B cell (primary cell): ENCODE results near the gene HTRA2. TPM values are rescaled to one million over a fixed set of nuclear protein-coding genes. Genes with fewer than 3 reads are reported as not detected.

ENCODE experiments used
- ATAC-seq: fragments of 200-7000 bp; cut with Tn5 transposase; one replicate; pipeline ENCODE4 v1.10.0; 2021; ENCODE audit warnings: low read depth, mild to moderate bottlenecking, moderate number of reproducible peaks, moderate library complexity
- CTCF ChIA-PET: fragments of 350-600 bp; sonication (Branson Sonifier 250); formaldehyde crosslinking; loops from one replicate; lab custom pipeline; 2021; ENCODE audit warnings: antibody characterized with exemption, inconsistent platforms; lab: Charles Lee
- POLR2A ChIA-PET: fragments of 350-600 bp; sonication (Branson Sonifier 250); formaldehyde crosslinking; loops from one replicate; lab custom pipeline; 2021; ENCODE audit warnings: antibody characterized with exemption; lab: Charles Lee
- DNase-seq: peaks from one replicate; pipeline ENCODE4 v3.0.0; 2013
- H2AFZ ChIP-seq: 2 replicates; pipeline ENCODE4 v1.6.1; 2012; ENCODE audit warnings: mild to moderate bottlenecking, low read depth, low read length; ENCODE audit not compliant: insufficient read depth, poor library complexity, severe bottlenecking
- H3K27ac ChIP-seq, 2 donors: 1 replicate in 1 of 2; 2 replicates in 1 of 2; pipeline ENCODE4 v1.5.1; 2012 to 2013; ENCODE audit warnings: low read length in 2 of 2, mild to moderate bottlenecking in 2 of 2, moderate library complexity in 1 of 2
- H3K27me3 ChIP-seq, 4 experiments: fragments of 200-600 bp in 1 of 4; sonication (generic) in 1 of 4; replicated peaks in 1 of 4; 1 replicate in 2 of 4; 2 replicates in 2 of 4; pipeline versions ENCODE4 v1.6.1 to v1.7.0; 2013 to 2016; ENCODE audit warnings: low read length in 3 of 4, mild to moderate bottlenecking in 2 of 4, mixed read lengths in 1 of 4, moderate library complexity in 1 of 4; ENCODE audit not compliant: insufficient read depth in 4 of 4, control insufficient read depth in 3 of 4; ENCODE audit errors: control extremely low read depth in 1 of 4
- H3K36me3 ChIP-seq, 2 experiments: replicated peaks in 1 of 2; 1 replicate in 1 of 2; 2 replicates in 1 of 2; pipeline versions ENCODE4 v1.6.1 to v1.7.1; 2013; ENCODE audit warnings: low read length in 1 of 2; ENCODE audit not compliant: insufficient read depth in 2 of 2, control insufficient read depth in 1 of 2; ENCODE audit errors: control extremely low read depth in 1 of 2, extremely low read depth in 1 of 2
- H3K4me1 ChIP-seq, 2 donors: fragments of 200-600 bp in 1 of 2; sonication (generic) in 1 of 2; 1 replicate in 1 of 2; 2 replicates in 1 of 2; pipeline versions ENCODE4 v1.5.1 to v1.6.1; 2013 to 2017; ENCODE audit warnings: low read length in 2 of 2; ENCODE audit not compliant: control insufficient read depth in 2 of 2, insufficient read depth in 2 of 2
- H3K4me2 ChIP-seq: replicated peaks from 2 replicates; pipeline ENCODE3; 2012; ENCODE audit warnings: mild to moderate bottlenecking, low read depth, low read length; ENCODE audit not compliant: poor library complexity, severe bottlenecking
- H3K4me3 ChIP-seq, 5 experiments: fragments of 200-600 bp in 1 of 5; sonication (generic) in 1 of 5; 1 replicate in 3 of 5; 2 replicates in 2 of 5; pipeline versions ENCODE4 v1.5.1 to v1.7.0; 2011 to 2016; ENCODE audit warnings: low read length in 4 of 5, mild to moderate bottlenecking in 4 of 5, low read depth in 2 of 5, control low read depth in 1 of 5, moderate library complexity in 1 of 5; ENCODE audit not compliant: insufficient read depth in 1 of 5; ENCODE audit errors: control extremely low read depth in 1 of 5, extremely low read depth in 1 of 5
- H3K79me2 ChIP-seq: fragments of 200-600 bp; sonication (generic); one replicate; pipeline ENCODE4 v1.6.0; 2016; ENCODE audit warnings: low read length; ENCODE audit not compliant: control insufficient read depth, insufficient read depth
- H3K9ac ChIP-seq: fragments of 200-600 bp; sonication (generic); 2 replicates; pipeline ENCODE4 v1.6.1; 2017; ENCODE audit warnings: mild to moderate bottlenecking, low read length, moderate library complexity
- H3K9me3 ChIP-seq, 3 donors: one replicate each; pipeline versions ENCODE4 v1.6.1 to v1.7.1; 2013; ENCODE audit warnings: low read length in 2 of 3; ENCODE audit not compliant: control insufficient read depth in 2 of 3, insufficient read depth in 1 of 3; ENCODE audit errors: control extremely low read depth in 1 of 3
- H4K20me1 ChIP-seq: 2 replicates; pipeline ENCODE4 v1.6.0; 2012; ENCODE audit warnings: mild to moderate bottlenecking, low read length; ENCODE audit not compliant: insufficient read depth, control insufficient read depth, poor library complexity, severe bottlenecking
- H3K27ac Mint-ChIP-seq: one replicate; pipeline ENCODE4 v1.8.0; 2021; ENCODE audit warnings: mixed read lengths
- H3K27me3 Mint-ChIP-seq: one replicate; pipeline ENCODE4 v1.8.0; 2021; ENCODE audit warnings: mixed read lengths
- H3K4me1 Mint-ChIP-seq: one replicate; pipeline ENCODE4 v1.8.0; 2021; ENCODE audit warnings: mixed read lengths
- H3K4me3 Mint-ChIP-seq: one replicate; pipeline ENCODE4 v1.8.0; 2021; ENCODE audit warnings: mixed read lengths
- H3K9me3 Mint-ChIP-seq: one replicate; pipeline ENCODE4 v1.8.0; 2022; ENCODE audit warnings: mixed read lengths; ENCODE audit not compliant: insufficient read depth
- CTCF ChIP-seq: fragments of 200-600 bp; IDR thresholded peaks from one replicate; pipeline ENCODE4 v1.8.0; 2022; ENCODE audit warnings: antibody characterized with exemption, mild to moderate bottlenecking
- EZH2 ChIP-seq: IDR thresholded peaks from 2 replicates; pipeline ENCODE4 v1.6.1; 2012; ENCODE audit warnings: borderline replicate concordance, low read depth, mild to moderate bottlenecking, moderate library complexity, low read length; ENCODE audit not compliant: insufficient read depth, poor library complexity, severe bottlenecking
- WGBS: methylation state at CpG from one replicate; pipeline ENCODE4 v1.1.5; 2013; ENCODE audit warnings: missing lambda C conversion rate; ENCODE audit not compliant: insufficient coverage; 5-methylcytosine and 5-hydroxymethylcytosine counted together
- intact Hi-C: fragments of 100-400 bp; cut with micrococcal nuclease; formaldehyde crosslinking; loops from one replicate; pipeline ENCODE4 v1.10.0; 2022
- polyA plus RNA-seq: library from polyadenylated mRNA; depleted of rRNA; stranded (reverse); fragments of >200 nt; gene quantifications from 2 replicates; pipeline ENCODE4 v1.2.3, GENCODE V29; 2012
- total RNA-seq, 2 donors: library from RNA; stranded (reverse); fragments of 120-200 nt in 1 of 2; gene quantifications; 1 replicate in 1 of 2; 2 replicates in 1 of 2; pipeline versions ENCODE4 v1.2.3 to v1.2.4, GENCODE V29; 2013 to 2022

The HTRA2 gene
- total and polyA plus RNA-seq, 2 donors (not counting 1 experiment from before 2014, with no cell fraction given): 52.8 to 111 TPM

DNA sequence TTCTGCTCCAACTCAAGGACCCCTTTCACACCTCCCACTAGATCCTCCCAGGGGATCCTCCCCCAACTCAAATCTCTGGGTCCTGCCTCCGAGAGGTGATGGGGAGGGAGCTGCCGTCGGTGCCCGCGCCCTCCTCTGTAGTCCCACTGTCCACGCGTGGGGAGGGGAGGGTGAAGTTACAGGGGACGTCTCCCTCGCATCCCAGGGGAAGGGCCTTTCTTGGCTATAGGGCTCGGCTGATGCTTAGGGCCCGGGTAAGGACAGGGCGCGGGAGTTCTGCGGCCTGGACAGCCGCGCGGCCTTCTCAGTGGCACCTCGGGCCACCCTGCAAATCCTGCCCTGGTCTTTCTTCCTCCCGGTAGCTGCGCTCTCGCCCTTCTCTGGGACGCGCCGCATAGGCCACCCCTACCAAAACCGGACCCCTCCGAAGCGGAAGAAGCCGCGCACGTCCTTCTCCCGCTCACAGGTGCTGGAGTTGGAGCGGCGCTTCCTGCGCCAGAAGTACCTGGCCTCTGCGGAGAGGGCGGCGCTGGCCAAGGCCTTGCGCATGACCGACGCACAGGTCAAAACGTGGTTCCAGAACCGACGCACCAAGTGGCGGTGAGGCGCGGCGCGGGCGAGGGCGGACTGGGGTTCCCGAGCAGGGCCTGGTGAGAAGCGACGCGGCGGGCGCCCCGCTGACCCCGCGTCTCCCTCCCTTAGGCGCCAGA is 14.3 kb upstream of the HTRA2 start:
- Histone ChIP-seq H3K9me3 (peaks cover 0 to 31% (median 1%) of the 10 kb centered on the region in 3 donors), H3K4me1 (peaks cover 36 to 50% of the 10 kb centered on the region in 2 donors), H3K27me3 (peaks cover 2 to 94% (median 69%) of the 10 kb centered on the region in 4 experiments), H3K27ac (no peak overlapping the region), H3K9ac (peak overlapping the region; percentile 67), H3K79me2 (no peaks in the 10 kb centered on the region), H3K36me3 (no peaks in the 10 kb centered on the region), H3K4me3 (peak overlapping the region in 4 of 5 experiments; percentile 15 to 68 (median 54)), H4K20me1 (peaks cover 6% of the 10 kb centered on the region), H2AFZ (peak overlapping the region; percentile 71), H3K4me2 (peak overlapping the region; percentile 96)
- DNase-seq (peak; percentile 66), ATAC-seq (peak; percentile 22)
- peak overlapping the region; percentile 26 for H3K27ac Mint-ChIP-seq
- H3K4me1 Mint-ChIP-seq: peaks cover 28% of the 10 kb centered on the region
- intact Hi-C loops: no loop called here
- H3K4me3 Mint-ChIP-seq: peak overlapping the region; percentile 82
- ChIA-PET POLR2A (interaction anchor here (0.9 to 1.7 kb wide), 4 partner anchors 11 to 53 kb away, joined by 3 to 7 read pairs (median 4); partner anchors contain the start of genes AUP1, HTRA2 and LBX2), CTCF (interaction anchor here (1.6 kb wide), 1 partner anchor 72 kb away, joined by 4 read pairs; no protein-coding TSS in a partner anchor)
- TF ChIP-seq CTCF (no peak), EZH2 (peak; percentile 56)
- no peaks in the 10 kb centered on the region for H3K9me3 Mint-ChIP-seq
- H3K27me3 Mint-ChIP-seq: peaks cover 68% of the 10 kb centered on the region
- WGBS: 5% methylated on average over 60 of the region's 60 CpGs
